Gastrocnemius medialis (tissue), 4 donors: Measurements from ENCODE around the gene EIF2S3.

ENCODE experiments used
- CTCF ChIP-seq, 5 experiments: fragments of 450-650 bp in 3 of 5; fragments of 200-600 bp in 2 of 5; sonication (generic) in 2 of 5; IDR thresholded peaks in 4 of 5; conservative IDR thresholded peaks in 1 of 5; 1 replicate in 4 of 5; 2 replicates in 1 of 5; pipeline ENCODE4 v1.5.1; 2016 to 2019; ENCODE audit warnings: antibody characterized with exemption in 5 of 5, mild to moderate bottlenecking in 3 of 5, moderate library complexity in 3 of 5
- POLR2A ChIP-seq, 2 donors: fragments of 450-650 bp; IDR thresholded peaks; one replicate each; pipeline ENCODE4 v1.6.1; 2017; ENCODE audit warnings: antibody characterized with exemption in 2 of 2, mild to moderate bottlenecking in 2 of 2, moderate library complexity in 2 of 2

GRCh38 chrX:24023972-24024669 is 30.6 kb upstream of the EIF2S3 start:
- TF ChIP-seq CTCF (IDR thresholded peaks at IDR 0.05 in 4 of 5, conservative IDR thresholded peaks at IDR 0.05 in 1 of 5) (no peak), POLR2A (IDR thresholded peaks at IDR 0.05) (no peak)
